GM23338 (cell line): Measurements from ENCODE around the gene MTA1. TPM values are rescaled to one million over a fixed set of nuclear protein-coding genes. Genes with fewer than 3 reads are reported as not detected.

Experiments used
- ATAC-seq: fragments of 200-7000 bp; cut with Tn5 transposase; 3 replicates; pipeline ENCODE4 v1.9.1; 2020
- DNase-seq: peaks from one replicate; pipeline ENCODE4 v3.0.0-alpha.2; 2015; ENCODE audit warnings: low spot score
- H2AFZ ChIP-seq: fragments of 200-600 bp; sonication (generic); 2 replicates; pipeline ENCODE4 v1.8.0; 2016; ENCODE audit warnings: antibody characterized with exemption, mild to moderate bottlenecking, moderate library complexity
- H3F3A ChIP-seq: fragments of 200-600 bp; sonication (generic); replicated peaks from 2 replicates; pipeline ENCODE4 v1.8.0; 2017; ENCODE audit warnings: antibody characterized with exemption, mixed run types, low read depth
- H3K27ac ChIP-seq: fragments of 200-600 bp; sonication (generic); 2 replicates; pipeline ENCODE4 v1.6.1; 2016; ENCODE audit warnings: low read depth
- H3K27me3 ChIP-seq: fragments of 200-600 bp; sonication (generic); 2 replicates; pipeline ENCODE4 v1.8.0; 2016; ENCODE audit warnings: mild to moderate bottlenecking, mixed run types, moderate library complexity; ENCODE audit not compliant: insufficient read depth
- H3K36me3 ChIP-seq: fragments of 200-600 bp; sonication (generic); 2 replicates; pipeline ENCODE4 v1.8.0; 2016; ENCODE audit warnings: mild to moderate bottlenecking; ENCODE audit not compliant: insufficient read depth
- H3K4me1 ChIP-seq: fragments of 200-600 bp; sonication (generic); 2 replicates; pipeline ENCODE4 v1.8.0; 2016; ENCODE audit warnings: mild to moderate bottlenecking, moderate library complexity; ENCODE audit not compliant: insufficient read depth
- H3K4me2 ChIP-seq: fragments of 200-600 bp; sonication (generic); 2 replicates; pipeline ENCODE4 v1.7.1; 2017; ENCODE audit warnings: mixed run types
- H3K4me3 ChIP-seq: fragments of 200-600 bp; sonication (generic); 2 replicates; pipeline ENCODE4 v1.6.1; 2016; ENCODE audit warnings: mixed run types
- H3K79me2 ChIP-seq: fragments of 200-600 bp; sonication (generic); replicated peaks from 2 replicates; pipeline ENCODE4 v1.8.0; 2017; ENCODE audit warnings: mild to moderate bottlenecking; ENCODE audit not compliant: insufficient read depth
- H3K9me2 ChIP-seq: fragments of 200-600 bp; sonication (generic); 2 replicates; pipeline ENCODE4 v1.8.0; 2017; ENCODE audit not compliant: insufficient read depth
- H4K20me1 ChIP-seq: fragments of 200-600 bp; sonication (generic); replicated peaks from 2 replicates; pipeline ENCODE4 v1.8.0; 2017; ENCODE audit warnings: mild to moderate bottlenecking; ENCODE audit not compliant: insufficient read depth
- H3K27ac Mint-ChIP-seq: 2 replicates; pipeline ENCODE4 v1.8.0; 2020; ENCODE audit warnings: inconsistent platforms, mild to moderate bottlenecking, moderate library complexity, mixed read lengths
- H3K27me3 Mint-ChIP-seq: 3 replicates; pipeline ENCODE4 v1.8.0; 2022; ENCODE audit warnings: low read depth, mild to moderate bottlenecking, moderate library complexity, mixed read lengths, inconsistent platforms; ENCODE audit not compliant: insufficient read depth, poor library complexity
- H3K36me3 Mint-ChIP-seq: 3 replicates; pipeline ENCODE4 v1.8.0; 2021; ENCODE audit warnings: low read depth, mild to moderate bottlenecking, inconsistent platforms, moderate library complexity, mixed read lengths
- H3K4me1 Mint-ChIP-seq: 3 replicates; pipeline ENCODE4 v1.8.0; 2020; ENCODE audit warnings: mild to moderate bottlenecking, inconsistent platforms, mixed read lengths
- H3K4me3 Mint-ChIP-seq: 3 replicates; pipeline ENCODE4 v1.8.0; 2021; ENCODE audit warnings: moderate library complexity, mild to moderate bottlenecking, inconsistent platforms, mixed read lengths
- H3K9me3 Mint-ChIP-seq: 3 replicates; pipeline ENCODE4 v1.8.0; 2020; ENCODE audit warnings: moderate library complexity, mild to moderate bottlenecking, inconsistent platforms, mixed read lengths
- CREB1 ChIP-seq: fragments of 250-450 bp; sonication (Bioruptor Pico); IDR thresholded peaks from 2 replicates; pipeline ENCODE4 v1.5.0; 2020; ENCODE audit warnings: low read depth, mild to moderate bottlenecking, moderate library complexity
- CTCF ChIP-seq, 2 experiments: fragments of 200-600 bp in 1 of 2; sonication (generic) in 1 of 2; conservative IDR thresholded peaks; 2 replicates each; pipeline versions ENCODE4 v1.5.1 to v1.6.1; 2016 to 2017; ENCODE audit warnings: antibody characterized with exemption in 2 of 2, low read depth in 2 of 2, mild to moderate bottlenecking in 2 of 2, moderate library complexity in 1 of 2
- ETS1 ChIP-seq: IDR thresholded peaks from 2 replicates; pipeline ENCODE4 v1.6.1; 2016; ENCODE audit warnings: antibody characterized with exemption
- EZH2phosphoT487 ChIP-seq: fragments of 200-600 bp; sonication (generic); IDR thresholded peaks from one replicate; pipeline ENCODE4 v1.8.1; 2018; ENCODE audit warnings: antibody characterized with exemption; ENCODE audit not compliant: unreplicated experiment
- JUNB ChIP-seq: IDR thresholded peaks from one replicate; pipeline ENCODE4 v1.6.1; 2016; ENCODE audit warnings: antibody characterized with exemption; ENCODE audit not compliant: unreplicated experiment
- NANOG ChIP-seq: IDR thresholded peaks from 2 replicates; pipeline ENCODE4 v1.6.1; 2016; ENCODE audit warnings: antibody characterized with exemption, borderline replicate concordance
- POLR2AphosphoS5 ChIP-seq: IDR thresholded peaks from 2 replicates; pipeline ENCODE4 v1.6.1; 2016; ENCODE audit warnings: antibody characterized with exemption, low read depth
- REST ChIP-seq: IDR thresholded peaks from one replicate; pipeline ENCODE4 v1.6.1; 2018; ENCODE audit warnings: antibody characterized with exemption; ENCODE audit not compliant: unreplicated experiment
- STAT1 ChIP-seq: IDR thresholded peaks from one replicate; pipeline ENCODE4 v1.6.1; 2016; ENCODE audit warnings: antibody characterized with exemption; ENCODE audit not compliant: unreplicated experiment
- ZNF114 ChIP-seq: fragments of 250-450 bp; sonication (Bioruptor Pico); IDR thresholded peaks from 2 replicates; pipeline ENCODE4 v1.5.0; 2020; ENCODE audit warnings: mild to moderate bottlenecking, moderate library complexity
- ZNF331 ChIP-seq: fragments of 250-450 bp; sonication (Bioruptor Pico); IDR thresholded peaks from 2 replicates; pipeline ENCODE4 v1.5.0; 2020; ENCODE audit warnings: low read depth, mild to moderate bottlenecking, moderate library complexity
- polyA plus RNA-seq: library from polyadenylated mRNA; unstranded; fragments of >200 nt; fragmentation: Nextera tagmentation; extraction: Ambion mirVana; gene quantifications from 2 replicates; pipeline ENCODE4 v1.2.1, GENCODE V29; 2016
- total RNA-seq: library from RNA; depleted of rRNA; stranded (reverse); fragments of >200 nt; shearing (Covaris generic); gene quantifications from 2 replicates; pipeline ENCODE4 v1.2.3, GENCODE V29; 2014

Gene MTA1
- total and polyA plus RNA-seq, 2 experiments from 2014 or later = 53.3 to 126 TPM

GRCh38 chr14:105419195-105420091 is at the start of gene MTA1 (continued):
- no peak for TF ChIP-seq ZNF331 (CRISPR knock-in tag)

- Histone ChIP-seq H3K27me3 (no peaks in the 10 kb centered on the region), H3K4me2 (no peak overlapping the region), H3K36me3 (no peaks in the 10 kb centered on the region), H3K79me2 (no peaks in the 10 kb centered on the region), H3F3A (0 out of 2 replicates have a peak, but pooled peaks cover 8% of the 10 kb centered on the region), H3K27ac (no peak overlapping the region), H3K9me2 (no peaks in the 10 kb centered on the region), H3K4me1 (no peaks in the 10 kb centered on the region), H4K20me1 (peaks cover 5% of the 10 kb centered on the region), H3K4me3 (no peak overlapping the region), H2AFZ (no peak overlapping the region)
- ATAC-seq = no peak
- peaks cover 8% of the 10 kb centered on the region for H3K4me1 Mint-ChIP-seq
- H3K9me3 Mint-ChIP-seq = peaks cover 14% of the 10 kb centered on the region; the same call in 2 of the 3 replicates
- no peak for DNase-seq
- H3K27me3 Mint-ChIP-seq = peaks cover 12% of the 10 kb centered on the region
- H3K36me3 Mint-ChIP-seq = peaks cover 22% of the 10 kb centered on the region
- H3K4me3 Mint-ChIP-seq = no peak overlapping the region
- H3K27ac Mint-ChIP-seq = no peak overlapping the region
- TF ChIP-seq NANOG (no peak), REST (no peak), STAT1 (no peak)
Observed at GRCh38 chr14:105374389-105374788, 45.2 kb upstream of the MTA1 start.

GRCh38 chr14:105375635-105376057 is 44.0 kb upstream of the MTA1 start:
- no peaks in the 10 kb centered on the region for H3K9me2 ChIP-seq
- DNase-seq (no peak), ATAC-seq (no peak)
- no peak overlapping the region for H3K4me3 ChIP-seq
- H3K79me2 ChIP-seq = no peaks in the 10 kb centered on the region
- H3K36me3 Mint-ChIP-seq = peaks cover 19% of the 10 kb centered on the region
- H3K27ac ChIP-seq = no peak overlapping the region
- no peak overlapping the region for H3K4me2 ChIP-seq
- no peaks in the 10 kb centered on the region for H3K36me3 ChIP-seq
- no peaks in the 10 kb centered on the region for H3K4me1 ChIP-seq
- peaks cover 14% of the 10 kb centered on the region; the same call in 2 of the 3 replicates for H3K9me3 Mint-ChIP-seq
- no peaks in the 10 kb centered on the region for H3K27me3 ChIP-seq
- no peak overlapping the region for H3K4me3 Mint-ChIP-seq
- no peaks in the 10 kb centered on the region; the same call in 1 of the 2 replicates for H4K20me1 ChIP-seq
- H2AFZ ChIP-seq = no peak overlapping the region
- 0 out of 2 replicates have a peak, but pooled peaks cover 4% of the 10 kb centered on the region for H3F3A ChIP-seq
- peaks cover 8% of the 10 kb centered on the region for H3K4me1 Mint-ChIP-seq
- peaks cover 12% of the 10 kb centered on the region for H3K27me3 Mint-ChIP-seq
- no peak overlapping the region for H3K27ac Mint-ChIP-seq
- TF ChIP-seq CTCF (conservative IDR thresholded peaks at IDR 0.05; ENCODE audit: low read depth in 2 of 2) (no peak), ZNF331 (CRISPR knock-in tag) (no peak), POLR2AphosphoS5 (no peak), EZH2phosphoT487 (no peak), ZNF114 (no peak), NANOG (no peak), REST (no peak), CREB1 (CRISPR knock-in tag) (no peak), STAT1 (no peak), JUNB (no peak), ETS1 (no peak)
